PC-9 (cell line): ENCODE data around the gene AFAP1L1. TPM values are rescaled to one million over a fixed set of nuclear protein-coding genes. Genes with fewer than 3 reads are reported as not detected.

Source experiments
- BruUV-seq: library from RNA; stranded (reverse); fragments of 400-500 nt; replicated peaks from 2 replicates; lab custom pipeline; 2021; lab: Mats Ljungman, UMichigan
- CTCF ChIA-PET: fragments of 300-600 bp; sonication (Branson Sonifier 250); formaldehyde crosslinking; loops from one replicate; lab custom pipeline; 2022; ENCODE audit warnings: antibody characterized with exemption; lab: Charles Lee
- POLR2A ChIA-PET: fragments of 300-600 bp; sonication (Branson Sonifier 250); formaldehyde crosslinking; loops from one replicate; lab custom pipeline; 2022; ENCODE audit warnings: antibody characterized with exemption; ENCODE audit not compliant: unreplicated experiment; lab: Charles Lee
- DNase-seq, 2 experiments: peaks; one replicate each; pipeline versions ENCODE4 v3.0.0 to v3.0.0-alpha.2; 2015 to 2022; ENCODE audit warnings: mixed read lengths in 1 of 2
- H2AFZ ChIP-seq: fragments of 200-600 bp; sonication (generic); 2 replicates; pipeline ENCODE4 v1.8.1; 2017; ENCODE audit warnings: antibody characterized with exemption
- H3F3A ChIP-seq: fragments of 200-600 bp; sonication (generic); 2 replicates; pipeline ENCODE4 v1.8.1; 2017; ENCODE audit warnings: antibody characterized with exemption, mild to moderate bottlenecking, low read depth; ENCODE audit not compliant: insufficient read depth
- H3K27ac ChIP-seq: fragments of 200-600 bp; sonication (generic); 2 replicates; pipeline ENCODE4 v1.6.1; 2016; ENCODE audit warnings: mixed run types
- H3K27me3 ChIP-seq: fragments of 200-600 bp; sonication (generic); 2 replicates; pipeline ENCODE4 v1.6.1; 2016; ENCODE audit warnings: low read depth, mixed run types; ENCODE audit not compliant: insufficient read depth
- H3K36me3 ChIP-seq: fragments of 200-600 bp; sonication (generic); 2 replicates; pipeline ENCODE4 v1.6.1; 2016; ENCODE audit warnings: low read depth, mixed run types
- H3K4me1 ChIP-seq: fragments of 200-600 bp; sonication (generic); replicated peaks from 2 replicates; pipeline ENCODE4 v1.6.1; 2016; ENCODE audit warnings: mixed run types; ENCODE audit not compliant: insufficient read depth
- H3K4me2 ChIP-seq: fragments of 200-600 bp; sonication (generic); 2 replicates; pipeline ENCODE4 v1.6.1; 2017; ENCODE audit warnings: mixed run types
- H3K4me3 ChIP-seq: fragments of 200-600 bp; sonication (generic); 2 replicates; pipeline ENCODE4 v1.6.1; 2016; ENCODE audit warnings: mixed run types
- H3K79me2 ChIP-seq: fragments of 200-600 bp; sonication (generic); 2 replicates; pipeline ENCODE4 v1.6.1; 2017; ENCODE audit warnings: low read depth, mixed run types
- H3K9me2 ChIP-seq: fragments of 200-600 bp; sonication (generic); 2 replicates; pipeline ENCODE4 v1.8.1; 2017; ENCODE audit warnings: mild to moderate bottlenecking; ENCODE audit not compliant: insufficient read depth
- H3K9me3 ChIP-seq: fragments of 200-600 bp; sonication (generic); 2 replicates; pipeline ENCODE4 v1.8.1; 2016; ENCODE audit warnings: low read depth; ENCODE audit not compliant: insufficient read depth
- H4K20me1 ChIP-seq: fragments of 200-600 bp; sonication (generic); 2 replicates; pipeline ENCODE4 v1.8.1; 2017; ENCODE audit not compliant: insufficient read depth
- CTCF ChIP-seq: fragments of 200-600 bp; sonication (generic); conservative IDR thresholded peaks from 2 replicates; pipeline ENCODE4 v1.6.1; 2017; ENCODE audit warnings: mixed run types, antibody characterized with exemption, mild to moderate bottlenecking, moderate library complexity
- EZH2 ChIP-seq: fragments of 200-600 bp; sonication (generic); IDR thresholded peaks from 2 replicates; pipeline ENCODE4 v1.8.0; 2017; ENCODE audit warnings: antibody characterized with exemption, low read depth
- intact Hi-C: fragments of 100-400 bp; cut with micrococcal nuclease; formaldehyde crosslinking; loops from one replicate; pipeline ENCODE4 v1.10.0; 2022; ENCODE audit not compliant: unreplicated experiment
- total RNA-seq: library from RNA; stranded (reverse); gene quantifications from 2 replicates; pipeline ENCODE4 v1.2.3, GENCODE V29; 2021

AFAP1L1 gene
- total RNA-seq, 1 experiment from 2014 or later: 9.6 TPM

- H3F3A ChIP-seq: no peaks in the 10 kb centered on the region
- no peaks in the 10 kb centered on the region for H3K9me2 ChIP-seq
- POLR2A ChIA-PET: no interaction called here
- H3K36me3 ChIP-seq: no peaks in the 10 kb centered on the region
- TF ChIP-seq EZH2: no peak
- TF ChIP-seq CTCF: no peak
- H3K27me3 ChIP-seq: no peaks in the 10 kb centered on the region
- BruUV-seq: no TSS peak
- intact Hi-C loops: no loop called here
- no peak overlapping the region for H3K4me3 ChIP-seq
- H3K9me3 ChIP-seq: no peaks in the 10 kb centered on the region
- H4K20me1 ChIP-seq: no peaks in the 10 kb centered on the region
- CTCF ChIA-PET: interaction anchor here (0.6 kb wide), 1 partner anchor 48 kb away, joined by 4 read pairs; no protein-coding TSS in a partner anchor
- H3K4me2 ChIP-seq: no peak overlapping the region
- H3K27ac ChIP-seq: no peak overlapping the region
- H3K79me2 ChIP-seq: no peaks in the 10 kb centered on the region
- no peak overlapping the region for H2AFZ ChIP-seq
- no peak for DNase-seq
- peaks cover 3% of the 10 kb centered on the region; the same call in 1 of the 2 replicates for H3K4me1 ChIP-seq
Observed at GRCh38 chr5:149325166-149325735, 53.6 kb downstream of the AFAP1L1 start.

GRCh38 chr5:149325894-149326293 lies 54.2 kb downstream of the AFAP1L1 start:
- H3K9me2 ChIP-seq: no peaks in the 10 kb centered on the region
- intact Hi-C loops: no loop called here
- H3K27ac ChIP-seq: no peak overlapping the region
- no peaks in the 10 kb centered on the region for H4K20me1 ChIP-seq
- no peak for DNase-seq
- H3K4me2 ChIP-seq: no peak overlapping the region
- no peaks in the 10 kb centered on the region for H3K79me2 ChIP-seq
- no peak overlapping the region for H3K4me3 ChIP-seq
- ChIA-PET CTCF (interaction anchor here (0.6 kb wide), 1 partner anchor 48 kb away, joined by 4 read pairs; no protein-coding TSS in a partner anchor), POLR2A (no interaction called here)
- BruUV-seq: no TSS peak
- no peaks in the 10 kb centered on the region for H3K36me3 ChIP-seq
- TF ChIP-seq CTCF: no peak
- TF ChIP-seq EZH2: no peak
- H3K4me1 ChIP-seq: no peaks in the 10 kb centered on the region
- no peaks in the 10 kb centered on the region for H3F3A ChIP-seq
- no peaks in the 10 kb centered on the region for H3K9me3 ChIP-seq
- no peaks in the 10 kb centered on the region for H3K27me3 ChIP-seq
- H2AFZ ChIP-seq: no peak overlapping the region

GRCh38 chr5:149326611-149327010 lies 55.0 kb downstream of the AFAP1L1 start:
- TF ChIP-seq CTCF (no peak), EZH2 (no peak)
- no TSS peak for BruUV-seq
- ChIA-PET CTCF (interaction anchor here (0.7 kb wide), 1 partner anchor 1036 kb away, joined by 5 read pairs; no protein-coding TSS in a partner anchor), POLR2A (no interaction called here)
- no peaks in the 10 kb centered on the region for H3K36me3 ChIP-seq
- H3K27ac ChIP-seq: no peak overlapping the region
- H2AFZ ChIP-seq: no peak overlapping the region
- H3K4me2 ChIP-seq: no peak overlapping the region
- no peaks in the 10 kb centered on the region for H3K79me2 ChIP-seq
- DNase-seq: no peak
- no peaks in the 10 kb centered on the region for H3K4me1 ChIP-seq
- no peaks in the 10 kb centered on the region for H3K9me2 ChIP-seq
- intact Hi-C loops: no loop called here
- H3K9me3 ChIP-seq: no peaks in the 10 kb centered on the region
- H4K20me1 ChIP-seq: no peaks in the 10 kb centered on the region
- H3K4me3 ChIP-seq: no peak overlapping the region
- no peaks in the 10 kb centered on the region for H3F3A ChIP-seq
- no peaks in the 10 kb centered on the region for H3K27me3 ChIP-seq
